ENCODE data around the gene SFMBT2.

The SFMBT2 gene

DNA sequence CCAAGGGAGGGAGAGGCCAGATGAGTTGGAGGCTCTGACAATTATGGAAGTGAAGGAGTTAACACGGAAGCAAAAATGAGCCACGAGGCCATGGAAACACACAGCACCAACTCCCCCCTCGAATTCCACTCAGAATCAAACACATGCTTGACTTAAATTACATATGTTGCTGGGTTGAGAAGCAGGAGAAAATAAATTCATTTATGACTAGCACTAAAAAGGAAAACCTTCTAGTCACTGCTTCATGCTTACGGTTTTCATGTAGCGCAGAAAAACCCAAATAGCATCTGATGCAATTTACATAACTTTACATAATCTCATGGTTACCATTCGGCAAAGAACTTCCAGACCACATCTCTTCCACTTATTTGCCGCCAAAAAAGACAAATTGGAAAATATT lies 51.5 kb downstream of the SFMBT2 start:
- no peak for DNase-seq (ENCODE audit: low read depth)
- TF ChIP-seq, protein P1, sequence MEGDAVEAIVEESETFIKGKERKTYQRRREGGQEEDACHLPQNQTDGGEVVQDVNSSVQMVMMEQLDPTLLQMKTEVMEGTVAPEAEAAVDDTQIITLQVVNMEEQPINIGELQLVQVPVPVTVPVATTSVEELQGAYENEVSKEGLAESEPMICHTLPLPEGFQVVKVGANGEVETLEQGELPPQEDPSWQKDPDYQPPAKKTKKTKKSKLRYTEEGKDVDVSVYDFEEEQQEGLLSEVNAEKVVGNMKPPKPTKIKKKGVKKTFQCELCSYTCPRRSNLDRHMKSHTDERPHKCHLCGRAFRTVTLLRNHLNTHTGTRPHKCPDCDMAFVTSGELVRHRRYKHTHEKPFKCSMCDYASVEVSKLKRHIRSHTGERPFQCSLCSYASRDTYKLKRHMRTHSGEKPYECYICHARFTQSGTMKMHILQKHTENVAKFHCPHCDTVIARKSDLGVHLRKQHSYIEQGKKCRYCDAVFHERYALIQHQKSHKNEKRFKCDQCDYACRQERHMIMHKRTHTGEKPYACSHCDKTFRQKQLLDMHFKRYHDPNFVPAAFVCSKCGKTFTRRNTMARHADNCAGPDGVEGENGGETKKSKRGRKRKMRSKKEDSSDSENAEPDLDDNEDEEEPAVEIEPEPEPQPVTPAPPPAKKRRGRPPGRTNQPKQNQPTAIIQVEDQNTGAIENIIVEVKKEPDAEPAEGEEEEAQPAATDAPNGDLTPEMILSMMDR (IDR thresholded peaks at IDR 0.05; ENCODE audit: low read length, missing control alignments) = no peak
- H3K4me3 ChIP-seq (replicated peaks; ENCODE audit: low read depth, low read length) = no peak overlapping the region

DNA sequence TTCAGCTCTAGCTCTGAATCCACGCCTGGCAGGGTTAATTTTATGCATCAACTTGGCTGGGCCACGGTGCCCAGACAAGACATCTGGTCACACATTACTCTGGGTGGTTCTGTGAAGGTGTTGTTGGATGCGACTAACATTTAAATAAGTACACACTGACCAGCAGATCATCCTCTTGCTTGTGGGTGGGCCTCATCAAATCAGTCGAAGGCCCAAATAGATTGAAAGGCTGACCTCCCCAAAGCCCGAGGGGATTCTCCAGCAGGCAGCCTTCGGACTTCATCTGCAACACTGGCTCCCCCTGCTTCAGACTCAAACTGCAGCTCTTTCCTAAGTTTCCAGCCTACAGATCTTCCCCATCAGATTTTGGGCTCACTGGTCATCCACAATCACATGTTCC lies 53.6 kb downstream of the SFMBT2 start:
- H3K4me3 ChIP-seq (replicated peaks; ENCODE audit: low read depth, low read length) = no peak overlapping the region
- no peak for DNase-seq (ENCODE audit: low read depth)
- TF ChIP-seq, protein P1 (IDR thresholded peaks at IDR 0.05; ENCODE audit: low read length, missing control alignments) = no peak

DNA sequence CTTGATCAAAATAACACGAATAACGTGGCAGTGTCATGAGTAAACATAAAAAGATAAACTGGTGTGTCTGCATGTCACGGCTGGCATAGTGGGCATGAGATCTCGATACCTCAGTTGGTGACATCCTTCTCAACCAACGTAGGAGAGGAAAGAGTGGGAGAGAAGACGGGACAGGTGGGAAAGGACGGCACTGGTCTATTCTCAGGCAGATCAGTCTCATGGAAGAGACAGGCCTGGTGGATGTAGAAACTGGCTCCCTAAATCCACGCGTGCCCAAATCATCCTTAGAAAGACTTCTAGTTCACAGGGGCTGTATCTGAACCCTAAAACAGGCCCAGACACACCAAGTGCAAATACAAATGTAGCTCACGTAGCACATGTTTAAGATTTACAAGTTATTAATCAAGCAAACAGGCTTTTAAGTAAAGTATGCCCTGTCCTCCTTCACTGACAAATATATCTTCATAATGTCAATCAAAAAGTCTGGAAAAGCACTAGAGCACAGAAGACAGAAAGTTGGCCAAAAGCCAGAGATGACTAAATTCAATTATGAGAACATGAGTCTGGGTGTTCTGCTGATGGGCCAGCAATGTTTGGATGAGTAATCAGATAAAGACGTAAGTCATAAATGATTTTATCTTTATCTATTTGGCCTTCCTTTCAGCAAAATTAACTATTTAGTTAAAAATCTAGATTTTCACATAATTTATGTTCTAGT lies 56.3 kb downstream of the SFMBT2 start:
- DNase-seq (ENCODE audit: low read depth) = peak; percentile 30
- no peak overlapping the region for H3K4me3 ChIP-seq (replicated peaks; ENCODE audit: low read depth, low read length)
- TF ChIP-seq, protein P1 (IDR thresholded peaks at IDR 0.05; ENCODE audit: low read length, missing control alignments) = no peak

DNA sequence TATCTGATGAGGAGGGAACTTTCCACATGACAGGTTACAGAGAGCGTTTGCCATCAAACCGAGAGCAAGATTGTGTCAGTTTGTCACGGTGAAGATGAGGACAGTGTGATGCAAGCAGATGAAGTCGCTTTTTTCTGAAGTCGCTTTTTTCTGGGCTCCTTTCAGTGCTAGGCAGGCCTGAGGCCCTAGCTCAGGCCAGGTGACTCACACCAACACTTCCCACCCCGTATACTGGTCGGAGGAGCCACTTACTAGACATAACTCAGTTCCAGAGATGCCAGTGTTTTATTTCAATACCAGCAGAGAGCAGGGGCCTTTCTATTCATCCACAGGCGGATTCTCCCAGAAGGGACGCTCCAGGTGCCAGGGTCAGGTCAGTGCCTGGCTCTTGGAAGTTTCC lies 58.9 kb downstream of the SFMBT2 start:
- TF ChIP-seq, protein P1 (IDR thresholded peaks at IDR 0.05; ENCODE audit: low read length, missing control alignments) = no peak
- DNase-seq (ENCODE audit: low read depth) = no peak
- no peak overlapping the region for H3K4me3 ChIP-seq (replicated peaks; ENCODE audit: low read depth, low read length)

DNA sequence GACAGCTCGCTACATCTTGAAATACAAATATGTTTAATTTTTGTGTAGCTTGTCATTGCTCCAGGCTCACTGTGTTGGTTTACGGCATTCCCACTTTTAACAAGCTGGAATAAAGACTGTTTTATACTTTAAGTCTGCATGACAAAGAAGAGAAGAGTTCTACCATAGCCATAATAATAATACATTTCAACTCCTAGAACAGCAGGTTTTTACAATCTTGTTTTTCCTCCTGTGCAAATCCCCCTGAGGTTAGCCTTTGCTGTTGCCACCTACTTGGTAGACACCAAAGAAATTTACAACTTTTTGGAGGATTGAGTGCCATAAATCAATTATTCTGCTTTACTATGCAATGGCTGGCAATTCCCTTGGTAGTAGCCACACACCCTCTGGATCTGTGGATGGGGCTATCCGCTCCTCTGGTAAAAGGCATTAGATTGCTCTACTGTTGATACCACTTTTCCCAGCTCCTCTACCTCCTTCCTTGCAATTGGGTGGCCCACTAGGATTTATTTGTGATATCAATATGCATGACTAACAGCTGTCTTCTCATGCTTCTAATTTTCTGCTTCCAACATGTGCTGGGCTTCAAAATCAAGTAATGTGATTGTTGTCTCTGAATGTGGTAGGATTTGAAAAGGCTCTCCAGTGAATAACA lies 60.2 kb downstream of the SFMBT2 start:
- no peak overlapping the region for H3K4me3 ChIP-seq (replicated peaks; ENCODE audit: low read depth, low read length)
- DNase-seq (ENCODE audit: low read depth) = no peak
- TF ChIP-seq, protein P1 (IDR thresholded peaks at IDR 0.05; ENCODE audit: low read length, missing control alignments) = no peak

DNA sequence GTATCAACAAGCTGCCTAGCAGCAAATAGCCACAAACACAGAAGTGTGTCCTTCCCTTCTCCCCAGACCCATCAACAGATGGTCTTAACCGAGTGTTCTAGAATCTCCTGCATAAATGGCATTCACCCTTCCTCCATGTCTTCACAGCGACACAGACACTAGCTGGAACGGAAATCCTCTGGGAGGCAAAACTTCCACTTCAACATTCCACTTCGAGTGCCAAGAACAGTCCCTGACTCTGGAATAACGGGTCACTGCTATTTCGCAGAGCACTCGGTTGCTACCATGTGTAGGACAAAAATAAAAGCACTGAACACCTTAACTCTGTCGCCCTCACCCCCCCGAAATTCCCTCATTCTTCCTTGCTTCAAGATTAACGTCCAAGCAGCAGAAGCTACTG lies 65.1 kb downstream of the SFMBT2 start:
- no peak overlapping the region for H3K4me3 ChIP-seq (replicated peaks; ENCODE audit: low read depth, low read length)
- TF ChIP-seq, protein P1 (IDR thresholded peaks at IDR 0.05; ENCODE audit: low read length, missing control alignments) = no peak
- DNase-seq (ENCODE audit: low read depth) = no peak

All from fibroblast of pulmonary artery (primary cell).